HT1080 (cell line): Measurements from ENCODE around the gene CIBAR2. TPM values are rescaled to one million over a fixed set of nuclear protein-coding genes. Genes with fewer than 3 reads are reported as not detected.
"Not testable (repeated sequence)": the region's sequence is repeated elsewhere in the genome, so short reads cannot be mapped to it uniquely, and the experiment has no call there.

Experiments
- DNase-seq: peaks from one replicate; pipeline ENCODE4 v3.0.0-alpha.2; 2015; ENCODE audit warnings: low read depth
- total RNA-seq: library from RNA; depleted of rRNA; stranded (reverse); fragments of >200 nt; shearing (Covaris generic); gene quantifications from 2 replicates; pipeline ENCODE4 v1.2.3, GENCODE V29; 2014; rRNA removed

The CIBAR2 gene
- total RNA-seq, 1 experiment from 2014 or later: not detected

GRCh38 chr16:85062845-85063244 is 49.4 kb downstream of the CIBAR2 start:
- DNase-seq: no peak

- no peak for DNase-seq
Measured at GRCh38 chr16:85062323-85062722, 49.9 kb downstream of the CIBAR2 start.

- DNase-seq: no peak
Measured at GRCh38 chr16:85061566-85061965, 50.7 kb downstream of the CIBAR2 start.

- DNase-seq: no peak
Measured at GRCh38 chr16:85058909-85059308, 53.4 kb downstream of the CIBAR2 start.

GRCh38 chr16:85057948-85058347 is 54.3 kb downstream of the CIBAR2 start:
- no peak for DNase-seq

GRCh38 chr16:85057212-85057889 is 54.9 kb downstream of the CIBAR2 start:
- DNase-seq: no peak

GRCh38 chr16:85056211-85056748 is 56.0 kb downstream of the CIBAR2 start:
- no peak for DNase-seq

GRCh38 chr16:85055493-85056210 is 56.6 kb downstream of the CIBAR2 start:
- peak; percentile 64 for DNase-seq

GRCh38 chr16:85054948-85055492 is 57.3 kb downstream of the CIBAR2 start:
- DNase-seq: no peak

GRCh38 chr16:85054321-85054720 is 58.0 kb downstream of the CIBAR2 start:
- not testable (repeated sequence) for DNase-seq

GRCh38 chr16:85052536-85052935 is 59.7 kb downstream of the CIBAR2 start:
- DNase-seq: no peak

GRCh38 chr16:85051683-85052082 is 60.6 kb downstream of the CIBAR2 start:
- DNase-seq: no peak

GRCh38 chr16:85051067-85051581 is 61.1 kb downstream of the CIBAR2 start:
- no peak for DNase-seq

GRCh38 chr16:85049706-85050305 is 62.5 kb downstream of the CIBAR2 start:
- no peak for DNase-seq

- DNase-seq: no peak
Measured at GRCh38 chr16:85048921-85049562, 63.2 kb downstream of the CIBAR2 start.

Other genes starting within 250 kb of the CIBAR2 start
- 53.6 and 59.7 TPM in 2 replicates for gene ZDHHC7, start 100.9 kb downstream of the CIBAR2 start, total RNA-seq
- gene KIAA0513, start 84.7 kb downstream of the CIBAR2 start, total RNA-seq: 2.7 and 3.4 TPM in 2 replicates